Limb (tissue), 2 donors: ENCODE measurements around the gene IDI1.
"Not testable (repeated sequence)": the region's sequence is repeated elsewhere in the genome, so short reads cannot be mapped to it uniquely, and the experiment has no call there.

Experiments used
- DNase-seq, 2 donors: peaks; one replicate each; pipeline ENCODE4 v3.0.0-alpha.2; 2016; ENCODE audit errors: extremely low spot score in 2 of 2

IDI1 gene

DNA sequence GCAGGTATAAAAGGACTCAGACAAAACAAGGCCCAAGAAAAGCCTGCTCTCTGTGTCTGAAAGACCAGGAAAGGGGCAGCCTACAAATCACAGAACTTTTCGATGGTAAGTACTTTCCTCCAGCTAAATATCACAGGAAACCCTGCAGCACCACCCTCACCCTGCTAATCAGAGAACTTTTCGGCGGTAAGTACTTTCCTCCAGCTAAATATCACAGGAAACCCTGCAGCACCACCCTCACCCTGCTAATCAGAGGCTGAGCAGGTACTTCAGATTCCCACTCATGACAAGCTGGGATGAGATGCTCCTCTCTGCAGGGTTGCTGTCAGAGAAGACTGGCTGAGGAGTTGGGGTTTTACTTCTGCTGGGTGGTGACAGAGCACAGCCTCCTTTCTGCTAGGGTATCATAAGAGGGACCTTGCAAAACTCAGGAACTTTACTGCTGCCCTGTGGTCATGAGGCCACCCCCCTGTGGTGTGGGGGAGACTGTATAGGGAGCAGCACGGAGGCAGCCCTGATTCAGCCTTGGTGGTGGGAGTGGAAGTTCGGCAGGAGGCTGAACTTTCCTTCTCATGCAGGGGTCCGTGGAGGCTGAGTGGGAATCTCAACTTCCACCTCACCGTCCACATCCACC, 14.4 kb upstream of the IDI1 start:
- no peak for DNase-seq

DNA sequence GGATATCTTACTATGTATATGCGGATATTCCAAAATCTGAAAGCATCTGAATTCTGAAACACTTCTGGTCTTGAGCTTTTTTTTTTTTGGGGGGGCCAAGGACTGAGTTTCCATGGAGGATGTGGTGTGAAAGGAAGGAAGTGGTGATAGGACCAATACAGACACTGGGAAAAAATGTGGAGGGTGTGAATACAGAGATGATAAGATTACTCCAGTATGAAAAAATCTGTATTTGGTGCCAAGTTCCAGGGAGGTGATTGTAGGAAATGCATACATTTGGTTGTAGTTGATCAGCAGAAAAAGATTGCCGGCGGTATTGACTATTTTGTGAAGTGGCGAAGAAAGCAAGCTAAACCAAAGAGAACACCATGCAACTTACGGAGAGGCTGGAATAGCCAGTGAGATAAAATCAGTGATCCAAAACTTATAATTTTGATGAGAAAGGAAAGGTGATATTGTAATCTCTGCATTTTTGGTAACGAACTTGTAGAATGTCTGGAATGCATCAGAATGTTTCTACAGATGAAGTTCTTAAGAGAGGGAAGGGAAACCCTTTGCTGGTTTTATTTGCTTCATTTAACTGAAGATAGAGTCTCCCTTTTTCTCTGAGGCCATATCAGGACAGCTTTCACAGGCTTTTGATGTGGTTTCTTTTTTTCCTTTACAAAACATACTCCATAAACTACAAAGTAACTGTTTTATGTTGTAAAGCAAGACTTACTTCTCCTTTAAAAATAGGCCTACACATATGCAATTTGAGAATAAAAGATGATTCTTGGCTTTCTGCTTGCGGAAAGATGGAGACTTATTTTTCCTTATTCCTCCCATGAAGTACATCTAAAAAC, 13.2 kb upstream of the IDI1 start:
- DNase-seq = no peak

DNA sequence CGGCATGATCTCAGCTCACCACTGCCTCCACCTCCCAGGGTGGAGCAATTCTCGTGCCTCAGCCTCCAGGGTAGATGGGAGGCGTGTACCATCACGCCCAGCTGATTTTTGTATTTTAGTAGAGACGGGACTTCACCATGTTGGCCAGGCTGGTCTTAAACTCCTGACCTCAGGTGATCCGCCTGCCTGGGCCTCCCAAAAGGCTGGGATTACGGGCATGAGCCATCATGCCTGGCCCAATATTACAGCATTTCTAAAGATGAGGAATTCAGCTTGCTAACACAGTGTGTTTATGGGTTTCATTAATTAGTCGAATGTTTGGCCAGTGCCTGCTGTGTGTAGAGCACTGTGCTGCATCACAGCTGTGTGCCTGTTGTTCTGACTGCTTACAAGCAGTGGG, 11.0 kb upstream of the IDI1 start:
- no peak for DNase-seq

DNA sequence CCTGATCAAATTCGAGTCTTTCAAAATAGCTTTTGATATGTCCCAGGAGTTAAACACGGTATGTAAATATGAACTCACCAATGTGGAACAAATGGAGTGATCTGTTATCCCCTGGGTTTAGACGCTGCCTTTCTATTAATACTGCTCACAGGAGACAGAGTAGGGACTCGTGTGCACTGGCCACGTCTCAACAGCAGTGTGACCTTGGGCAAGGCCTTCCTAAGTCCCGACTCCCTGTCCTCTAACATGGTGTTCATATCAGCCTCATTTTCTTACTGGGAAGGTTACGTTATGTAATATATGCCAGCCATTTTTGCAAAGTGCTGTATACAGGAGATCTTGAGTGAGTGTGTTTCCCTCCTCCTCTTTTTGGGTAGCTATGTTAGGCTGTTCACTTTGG, 9.1 kb upstream of the IDI1 start:
- DNase-seq = no peak

DNA sequence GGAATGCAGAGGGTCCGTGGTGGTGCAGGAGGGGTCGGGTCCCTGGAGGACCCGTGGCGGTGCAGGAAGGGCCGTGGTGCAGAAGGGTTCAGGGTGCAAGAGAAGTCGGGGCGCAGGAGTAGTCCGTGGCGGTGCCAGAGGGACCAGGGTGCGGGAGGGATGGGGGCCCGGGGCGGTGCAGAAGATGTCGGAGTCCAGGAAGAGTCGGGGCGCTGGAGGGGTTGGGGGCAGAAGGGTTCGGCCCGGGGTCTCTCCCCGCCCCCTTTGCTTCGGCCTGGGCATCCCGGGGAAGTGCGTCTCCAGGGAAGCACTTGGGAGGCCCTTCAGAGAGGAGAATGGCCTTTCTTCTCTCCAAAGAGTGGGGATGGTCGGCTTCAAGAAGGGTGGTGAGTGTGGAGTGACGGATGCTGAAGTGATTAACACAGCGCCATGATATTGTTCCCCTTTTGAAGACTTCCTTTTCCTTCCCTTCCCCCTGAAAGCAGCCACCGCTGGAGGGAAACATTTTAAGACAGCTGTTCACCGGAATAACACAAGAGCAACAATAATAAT, 8.3 kb upstream of the IDI1 start:
- no peak for DNase-seq

DNA sequence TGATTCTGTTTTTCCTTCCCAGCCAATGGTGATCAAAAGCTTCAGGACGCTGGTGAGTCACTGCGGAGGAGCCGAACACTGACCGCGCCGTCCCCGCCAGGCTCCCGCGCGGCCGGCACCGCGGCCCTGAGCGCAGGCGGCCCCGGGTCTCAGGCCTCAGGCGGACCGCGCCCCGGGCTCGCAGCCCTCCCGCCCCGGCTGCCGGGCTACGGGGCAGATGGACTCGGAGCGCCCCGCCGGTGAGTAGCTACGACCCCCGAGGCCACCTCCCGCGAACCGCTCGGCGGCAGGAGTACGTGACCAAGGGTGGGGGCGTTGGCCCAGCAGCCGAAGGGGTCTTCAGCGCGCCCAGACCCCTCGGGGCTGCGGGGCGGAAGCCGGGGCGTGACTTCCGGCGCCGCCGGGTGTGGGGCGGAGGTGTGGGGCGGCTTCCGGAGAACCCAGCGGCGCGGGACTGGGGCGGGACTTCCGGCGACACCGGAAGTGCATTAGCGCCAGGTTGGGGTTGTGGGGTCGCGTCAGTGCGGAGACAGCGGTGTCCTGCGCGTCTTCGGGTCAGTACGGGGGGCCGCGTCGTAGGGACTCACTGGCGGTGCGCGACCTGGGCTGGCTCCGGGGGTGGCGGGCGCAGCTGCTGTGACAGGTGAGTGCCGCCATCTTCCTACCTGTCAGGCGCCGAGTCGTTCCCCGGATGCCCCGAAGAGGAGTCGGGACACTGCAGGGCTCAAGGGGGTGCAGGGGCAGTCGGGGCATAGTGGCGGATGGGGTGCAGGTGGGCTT, 7.6 kb upstream of the IDI1 start, which contains the start of gene WDR37:
Gene WDR37, plus strand, starts transcription at position 60 of the 780 bp plus-strand sequence. CDS start 15,771 bp downstream, outside the sequence.
- DNase-seq = peak; percentile 69 to 93

DNA sequence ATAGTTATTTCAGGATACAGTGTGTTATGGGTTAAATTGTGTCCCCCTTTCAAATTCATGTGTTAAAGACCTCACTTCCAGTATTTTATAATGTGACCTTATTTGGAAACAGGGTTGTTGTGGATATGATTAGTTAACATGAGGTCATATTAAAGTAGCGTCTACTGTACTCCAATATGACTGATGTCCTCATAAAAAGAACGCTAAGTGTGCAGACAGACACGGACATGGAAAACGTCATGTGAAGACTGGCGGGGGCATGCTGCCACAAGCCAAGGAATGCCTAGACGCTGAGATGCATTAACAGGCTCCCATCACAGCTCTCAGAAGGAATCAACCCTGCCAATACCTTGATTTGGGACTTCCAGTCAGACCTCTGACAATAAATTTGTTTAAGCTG, 5.8 kb upstream of the IDI1 start:
- DNase-seq = no peak

DNA sequence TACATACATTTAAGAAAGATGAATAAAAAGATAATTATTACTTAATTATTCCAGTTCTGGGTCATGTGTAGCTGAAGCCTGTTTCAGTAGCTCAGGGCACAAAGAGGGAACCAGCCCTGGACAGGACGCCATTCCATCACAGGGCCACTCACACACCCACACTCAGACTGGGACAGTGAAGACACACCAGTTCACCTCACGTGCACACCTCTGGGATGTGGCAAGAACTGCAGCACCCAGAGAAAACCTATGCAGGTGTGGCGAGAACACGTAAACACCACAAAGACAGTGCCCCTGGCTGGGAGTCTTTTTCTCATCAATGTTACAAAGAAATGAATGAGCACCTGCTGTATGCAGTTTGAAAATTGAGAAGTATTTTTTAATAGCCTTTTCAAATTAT, 1.6 kb upstream of the IDI1 start:
- no peak for DNase-seq

DNA sequence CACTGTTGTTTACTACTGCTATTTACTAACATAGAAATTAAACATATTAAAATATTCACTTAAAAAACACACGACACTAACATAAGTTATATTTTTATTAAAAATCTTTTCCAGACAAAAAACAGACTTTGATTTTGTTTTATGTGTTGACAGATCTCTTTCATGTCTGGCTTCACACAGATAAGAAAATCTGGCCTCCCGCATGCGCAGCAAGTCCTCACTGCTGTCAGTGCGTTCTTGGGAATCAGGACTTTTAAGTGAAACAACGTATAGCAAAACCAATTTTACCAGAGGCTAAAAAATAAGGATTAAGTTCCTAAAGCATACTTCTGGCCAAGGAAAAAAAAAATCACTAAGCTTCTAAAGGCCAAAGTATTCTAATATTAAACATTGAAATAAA, 1.2 kb upstream of the IDI1 start:
- no peak for DNase-seq

DNA sequence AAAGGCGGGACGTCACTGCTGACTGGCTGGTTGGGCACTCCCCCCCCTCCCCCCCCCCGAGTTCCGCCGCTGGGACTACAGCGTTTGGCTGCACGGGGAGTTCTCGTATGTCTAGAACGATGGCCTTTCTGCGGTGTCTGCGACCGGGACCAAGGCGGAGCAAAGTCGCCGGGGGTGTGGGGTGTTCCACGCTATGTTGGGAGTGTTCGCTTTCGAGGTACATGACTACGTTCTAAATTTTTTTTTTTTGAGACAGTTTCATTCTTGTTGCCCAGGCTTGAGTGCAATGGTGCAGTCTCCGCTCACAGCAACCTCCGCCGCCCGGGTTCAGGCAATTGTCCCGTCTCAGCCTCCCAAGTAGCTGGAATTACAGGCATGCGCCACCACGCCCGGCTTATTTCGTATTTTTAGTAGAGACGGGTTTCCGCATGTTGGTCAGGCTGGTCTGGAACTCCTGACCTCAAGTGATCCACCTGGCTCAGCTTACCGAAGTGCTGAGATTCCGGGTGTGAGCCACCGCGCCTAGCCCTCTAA, 573 bp upstream of the IDI1 start:
- no peak for DNase-seq

DNA sequence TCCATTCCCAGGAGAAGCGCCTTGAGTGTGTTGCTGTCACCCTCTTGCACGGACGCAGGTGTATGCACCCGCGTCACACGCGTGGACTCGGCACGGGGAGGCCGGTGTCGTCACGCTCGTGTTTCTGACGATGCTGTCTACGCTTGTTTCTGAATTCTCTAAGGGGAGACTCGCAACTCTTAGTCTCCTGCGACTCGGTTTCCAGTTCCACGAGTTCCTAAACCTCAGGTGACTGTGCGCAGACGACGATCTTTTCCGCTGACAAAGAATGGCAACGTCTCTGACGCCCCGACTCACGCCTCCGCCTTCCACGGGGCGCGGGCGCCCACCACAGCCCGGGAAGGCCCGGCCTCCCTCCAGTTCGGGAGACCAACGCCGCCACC, 579 bp downstream of the IDI1 start:
- DNase-seq = no peak

DNA sequence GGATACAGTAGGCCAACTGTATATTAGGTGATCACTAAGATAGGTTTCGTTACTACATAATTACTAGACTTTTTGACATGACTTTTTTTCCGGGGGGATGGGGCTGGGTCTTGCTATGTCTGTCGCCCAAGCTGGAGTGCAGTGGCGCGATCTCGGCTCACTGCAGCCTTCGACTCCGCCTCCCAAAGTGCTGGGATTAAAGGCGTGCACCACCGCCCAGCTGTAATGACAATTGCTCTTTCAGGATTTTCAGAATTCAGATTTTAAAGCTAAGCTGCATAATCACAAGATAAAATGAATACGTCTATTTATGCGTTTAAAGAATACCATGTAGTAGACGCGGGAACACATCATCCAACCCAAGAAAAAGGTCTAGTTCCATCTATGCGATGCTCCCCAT, 982 bp downstream of the IDI1 start:
- no peak for DNase-seq

DNA sequence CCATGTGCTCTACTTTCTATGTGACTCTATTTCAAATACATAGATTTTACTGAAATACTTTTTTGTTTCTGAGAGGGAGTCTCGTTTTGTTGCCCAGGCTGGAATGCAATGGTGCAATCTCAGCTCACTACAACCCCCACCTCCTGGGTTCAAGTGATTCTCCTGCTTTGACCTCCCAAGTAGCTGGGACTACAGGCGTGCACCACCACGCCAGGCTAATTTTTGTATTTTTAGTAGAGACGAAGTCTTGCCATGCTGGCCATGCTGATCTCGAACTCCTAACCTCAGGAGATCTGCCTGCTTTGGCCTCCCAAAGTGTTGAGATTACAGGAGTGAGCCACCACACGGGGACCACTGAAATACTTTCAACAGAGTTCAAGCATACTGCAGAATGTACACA, 3.5 kb downstream of the IDI1 start:
- DNase-seq = no peak

DNA sequence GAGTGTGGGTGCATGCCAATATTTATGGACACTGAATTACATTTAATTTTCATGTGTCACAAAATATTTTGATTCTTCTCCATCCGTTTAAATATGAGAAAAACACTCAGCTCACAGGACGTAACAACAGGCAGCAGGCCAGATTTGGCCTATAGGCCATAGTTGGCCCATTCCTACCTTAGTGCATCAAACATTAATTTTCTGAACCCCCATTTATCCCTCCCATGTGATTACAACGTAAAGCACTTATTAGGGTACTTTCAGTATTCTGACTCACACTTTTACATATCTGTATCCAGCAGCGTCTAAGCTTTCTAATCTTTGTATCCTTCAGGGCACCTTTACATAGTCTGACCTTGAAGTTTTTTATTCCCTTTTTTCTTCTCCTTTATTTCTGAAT, 4.0 kb downstream of the IDI1 start:
- DNase-seq = no peak

DNA sequence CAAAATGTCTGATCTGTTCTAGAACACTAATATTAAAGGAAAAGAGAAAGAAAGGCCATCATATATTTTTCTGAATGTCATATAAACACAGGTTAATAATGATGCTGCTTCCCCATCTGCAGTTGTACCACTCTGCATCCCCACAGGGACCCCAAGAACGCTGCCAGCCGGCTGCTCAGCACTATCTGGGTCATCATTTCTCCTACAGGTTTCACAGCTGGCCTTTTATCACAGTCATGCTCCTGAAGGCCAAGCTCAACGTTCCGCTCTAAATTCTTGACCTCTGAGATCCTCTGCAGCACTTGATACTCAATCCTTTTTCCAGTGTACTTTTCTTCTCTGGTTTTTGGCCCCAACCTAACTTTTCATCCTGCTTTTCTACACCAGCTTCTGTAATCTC, 4.8 kb downstream of the IDI1 start:
- no peak for DNase-seq

DNA sequence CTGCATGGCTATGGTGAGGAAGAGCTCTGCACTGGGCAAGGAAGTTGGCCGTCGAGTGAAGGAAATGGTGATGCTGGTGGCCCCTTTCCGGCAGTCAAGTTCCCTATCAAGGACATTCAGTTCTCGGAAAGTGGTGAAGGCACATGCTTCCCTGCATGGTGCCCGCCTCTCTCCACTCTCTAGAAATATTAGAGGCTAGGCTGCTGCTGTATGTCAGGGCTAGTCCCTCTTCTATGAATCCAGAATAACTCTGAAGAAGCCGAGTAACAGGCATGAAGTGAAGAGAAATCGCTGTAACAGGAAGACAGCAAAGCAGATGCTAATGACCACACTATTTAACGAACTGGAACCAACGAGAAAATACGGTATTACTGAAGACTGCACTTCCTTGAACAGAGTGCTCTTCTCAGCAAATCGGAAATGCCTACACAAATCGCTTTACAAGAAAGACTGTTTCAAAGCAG, 5.4 kb downstream of the IDI1 start:
- no peak for DNase-seq

DNA sequence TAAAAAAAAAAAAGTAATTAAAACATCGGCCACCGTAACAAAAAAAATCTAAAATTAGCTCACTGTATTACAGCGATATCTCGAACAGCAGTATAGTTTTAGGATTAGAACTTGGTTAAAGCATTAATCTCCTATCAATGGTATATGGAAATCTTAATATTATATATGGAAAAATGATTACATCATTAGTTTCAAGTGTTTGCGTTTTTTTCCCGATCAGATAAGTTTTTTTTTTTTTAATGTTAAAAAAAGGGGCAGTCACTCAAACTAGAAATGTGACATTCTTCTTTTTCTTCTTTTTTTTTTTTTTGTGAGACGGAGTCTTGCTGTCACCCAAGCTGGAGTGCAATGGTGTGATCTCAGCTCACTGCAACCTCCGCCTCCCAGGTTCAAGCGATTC, 7.4 kb downstream of the IDI1 start:
- no peak for DNase-seq

DNA sequence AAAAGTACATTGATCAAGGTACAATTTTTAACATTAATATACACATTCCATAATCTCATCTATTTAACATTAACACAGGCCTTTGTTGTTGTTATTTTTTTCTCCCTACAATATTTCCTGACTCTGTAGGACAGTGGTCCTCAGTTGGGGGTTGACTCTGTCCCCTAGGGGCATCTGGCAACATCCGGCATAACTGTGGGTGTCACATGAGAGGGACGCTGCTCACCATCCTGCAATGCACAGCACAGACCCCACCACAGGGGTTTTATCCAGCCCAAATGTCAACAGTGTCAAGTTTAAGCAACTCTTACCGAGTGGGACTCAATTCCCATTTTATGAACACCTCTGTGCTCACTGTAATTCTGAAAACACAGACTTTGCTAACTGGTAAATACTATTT, 8.8 kb downstream of the IDI1 start:
- DNase-seq = no peak

DNA sequence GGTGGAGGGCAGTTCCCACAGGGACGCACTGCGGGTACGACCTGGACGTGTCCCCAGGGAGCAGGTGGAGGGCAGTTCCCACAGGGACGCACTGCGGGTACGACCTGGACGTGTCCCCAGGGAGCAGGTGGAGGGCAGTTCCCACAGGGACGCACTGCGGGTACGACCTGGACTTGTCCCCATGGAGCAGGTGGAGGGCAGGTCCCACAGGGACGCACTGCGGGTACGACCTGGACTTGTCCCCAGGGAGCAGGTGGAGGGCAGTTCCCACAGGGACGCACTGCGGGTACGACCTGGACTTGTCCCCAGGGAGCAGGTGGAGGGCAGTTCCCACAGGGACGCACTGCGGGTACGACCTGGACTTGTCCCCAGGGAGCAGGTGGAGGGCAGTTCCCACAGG, 10.2 kb downstream of the IDI1 start:
- not testable (repeated sequence) for DNase-seq

DNA sequence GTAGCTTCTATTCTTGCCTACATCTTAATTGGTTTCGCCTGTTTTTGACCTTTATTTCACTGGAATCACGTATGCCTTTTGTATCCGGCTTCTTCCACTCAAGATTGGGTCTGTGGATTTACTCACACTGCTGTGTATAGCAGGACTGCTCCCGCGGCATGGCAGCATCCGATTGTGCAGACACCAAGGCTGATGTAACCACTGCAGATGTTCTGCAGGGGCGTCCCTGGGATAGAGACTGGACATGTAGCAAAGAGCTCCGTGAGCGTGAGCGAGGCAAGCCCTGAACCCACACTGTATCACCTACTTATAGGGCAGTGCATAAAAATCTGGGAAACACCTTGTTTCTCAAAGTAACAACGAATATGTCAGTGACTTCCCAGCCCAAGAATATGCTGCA, 11.8 kb downstream of the IDI1 start:
- no peak for DNase-seq

DNA sequence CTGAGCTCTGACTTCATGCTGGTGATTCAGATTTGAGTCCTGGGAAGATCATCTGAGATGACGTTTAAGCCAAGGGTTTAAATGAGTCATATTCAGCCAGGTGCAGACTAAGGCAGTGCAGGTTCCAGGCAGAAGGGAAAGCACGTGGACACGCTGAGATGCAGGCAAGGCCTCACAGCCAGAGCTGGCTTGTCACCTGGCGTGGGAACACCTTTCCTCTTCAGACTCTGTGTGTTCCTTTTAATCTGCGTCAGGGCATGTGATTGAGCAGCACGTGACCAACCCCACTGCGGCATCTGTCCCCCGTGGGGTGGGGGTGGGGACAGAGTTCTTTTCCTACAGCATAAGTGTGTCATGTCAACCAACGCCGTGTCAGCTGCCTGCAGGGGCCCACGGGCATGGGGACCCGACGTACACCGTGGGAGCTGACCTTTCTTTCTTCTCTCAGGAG, 12.6 kb downstream of the IDI1 start:
- DNase-seq = no peak

DNA sequence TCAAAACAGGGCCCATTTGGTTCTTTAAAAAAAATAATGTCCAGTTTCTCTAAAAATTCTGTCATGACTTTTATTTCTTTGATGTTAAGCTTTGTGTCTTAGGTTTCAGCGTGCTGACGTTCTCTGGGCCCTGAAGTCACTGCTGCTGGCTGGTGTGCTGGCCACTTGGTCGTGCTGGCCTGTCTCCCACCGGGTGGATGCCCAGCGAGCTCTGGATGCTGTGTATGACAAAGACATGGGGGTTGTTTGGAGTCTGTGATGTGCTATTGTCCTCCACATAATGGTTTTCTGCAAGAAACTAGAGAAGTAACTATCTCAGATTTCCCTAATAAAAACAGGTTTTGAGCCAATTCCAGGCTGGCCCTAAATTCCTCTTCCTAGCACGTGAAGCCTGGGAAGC, 13.7 kb downstream of the IDI1 start:
- DNase-seq = no peak
